Muscle of leg (tissue), 11 donors: ENCODE data around the gene ADH6. TPM values are rescaled to one million over a fixed set of nuclear protein-coding genes. Genes with fewer than 3 reads are reported as not detected.
"Not testable (repeated sequence)": the region's sequence is repeated elsewhere in the genome, so short reads cannot be mapped to it uniquely, and the experiment has no call there.

Experiments
- DNase-seq: peaks from one replicate; pipeline ENCODE4 v3.0.0; 2013
- H3K27ac ChIP-seq: one replicate; pipeline ENCODE4 v1.5.1; 2013; ENCODE audit warnings: mild to moderate bottlenecking, low read length, control low read depth
- H3K27me3 ChIP-seq: one replicate; pipeline ENCODE4 v1.6.1; 2013; ENCODE audit warnings: low read length; ENCODE audit not compliant: control insufficient read depth, insufficient read depth
- H3K36me3 ChIP-seq: one replicate; pipeline ENCODE4 v1.6.1; 2013; ENCODE audit warnings: low read length; ENCODE audit not compliant: control insufficient read depth, insufficient read depth
- H3K4me1 ChIP-seq: one replicate; pipeline ENCODE4 v1.6.1; 2013; ENCODE audit warnings: low read length; ENCODE audit not compliant: control insufficient read depth, insufficient read depth
- H3K4me3 ChIP-seq: one replicate; pipeline ENCODE4 v1.5.1; 2013; ENCODE audit warnings: low read length, control low read depth
- H3K9me3 ChIP-seq: replicated peaks from 2 replicates; pipeline ENCODE4 v1.6.1; 2013; ENCODE audit warnings: low read depth, low read length; ENCODE audit not compliant: control insufficient read depth
- WGBS: methylation state at CpG from one replicate; pipeline ENCODE4 v1.1.5; 2013; ENCODE audit warnings: missing lambda C conversion rate; ENCODE audit not compliant: insufficient coverage; 5-methylcytosine and 5-hydroxymethylcytosine counted together
- polyA plus RNA-seq, 8 donors: library from polyadenylated mRNA; unstranded; fragments of 120-200 nt; gene quantifications; one replicate each; pipeline versions ENCODE4 v1.2.1 to v1.2.3, GENCODE V29; 2013; ENCODE audit warnings: inconsistent platforms in 1 of 8, low replicate concordance in 1 of 8; ENCODE audit not compliant: insufficient read length in 8 of 8, insufficient read depth in 1 of 8
- total RNA-seq: library from RNA; stranded (reverse); fragments of 120-200 nt; gene quantifications from one replicate; pipeline ENCODE4 v1.2.4, GENCODE V29; 2013

Gene ADH6
- total and polyA plus RNA-seq, 9 donors, result 0.81 to 1.6 (median 1.0) TPM; not detected in 1

- WGBS, result no CpG with 5 or more reads among the region's 3 CpGs
- Histone ChIP-seq H3K4me3 (no peak overlapping the region), H3K9me3 (no peaks in the 10 kb centered on the region), H3K4me1 (peaks cover 6% of the 10 kb centered on the region), H3K36me3 (no peaks in the 10 kb centered on the region), H3K27ac (no peak overlapping the region), H3K27me3 (no peaks in the 10 kb centered on the region)
- peak; percentile 82 for DNase-seq
Measured at GRCh38 chr4:99201690-99202089, 17.4 kb downstream of the ADH6 start.

- H3K4me3 ChIP-seq, result no peak overlapping the region
- peaks cover 6% of the 10 kb centered on the region for H3K4me1 ChIP-seq
- no peaks in the 10 kb centered on the region for H3K9me3 ChIP-seq
- DNase-seq, result no peak
- H3K27me3 ChIP-seq, result no peaks in the 10 kb centered on the region
- no peaks in the 10 kb centered on the region for H3K36me3 ChIP-seq
- no peak overlapping the region for H3K27ac ChIP-seq
- no CpG with 5 or more reads among the region's 1 CpG for WGBS
Measured at GRCh38 chr4:99200138-99200537, 18.9 kb downstream of the ADH6 start.

- Histone ChIP-seq H3K27me3 (no peaks in the 10 kb centered on the region), H3K27ac (no peak overlapping the region), H3K36me3 (no peaks in the 10 kb centered on the region), H3K9me3 (peaks cover 6% of the 10 kb centered on the region), H3K4me1 (no peaks in the 10 kb centered on the region), H3K4me3 (no peak overlapping the region)
- no CpG with 5 or more reads among the region's 5 CpGs for WGBS
- DNase-seq, result no peak
Measured at GRCh38 chr4:99190336-99190735, 28.7 kb downstream of the ADH6 start.

- not testable (repeated sequence) for H3K27me3 ChIP-seq, H3K27ac ChIP-seq, H3K36me3 ChIP-seq, H3K4me3 ChIP-seq, H3K9me3 ChIP-seq, H3K4me1 ChIP-seq
- no CpG with 5 or more reads among the region's 3 CpGs for WGBS
- DNase-seq, result peak; percentile 37
Measured at GRCh38 chr4:99189900-99190299, 29.1 kb downstream of the ADH6 start.

- Histone ChIP-seq H3K4me1 (peaks cover 2% of the 10 kb centered on the region), H3K4me3 (no peak overlapping the region), H3K27ac (no peak overlapping the region), H3K9me3 (peaks cover 4% of the 10 kb centered on the region), H3K36me3 (no peaks in the 10 kb centered on the region), H3K27me3 (no peaks in the 10 kb centered on the region)
- DNase-seq, result no peak
- WGBS, result no CpG with 5 or more reads among the region's 1 CpG
Measured at GRCh38 chr4:99186029-99186428, 33.0 kb downstream of the ADH6 start.

- Histone ChIP-seq H3K27ac (no peak overlapping the region), H3K4me3 (no peak overlapping the region), H3K27me3 (no peaks in the 10 kb centered on the region), H3K36me3 (no peaks in the 10 kb centered on the region), H3K4me1 (peaks cover 3% of the 10 kb centered on the region), H3K9me3 (peaks cover 4% of the 10 kb centered on the region)
- no peak for DNase-seq
- 100% methylated on average over 1 of the region's 2 CpGs for WGBS
Measured at GRCh38 chr4:99185581-99185980, 33.5 kb downstream of the ADH6 start.

- no peak overlapping the region for H3K4me3 ChIP-seq
- peaks cover 7% of the 10 kb centered on the region for H3K9me3 ChIP-seq
- H3K27ac ChIP-seq, result peak overlapping the region; percentile 83
- 15% methylated on average over 2 of the region's 2 CpGs for WGBS
- no peaks in the 10 kb centered on the region for H3K36me3 ChIP-seq
- peak; percentile 89 for DNase-seq
- H3K27me3 ChIP-seq, result no peaks in the 10 kb centered on the region
- peaks cover 6% of the 10 kb centered on the region for H3K4me1 ChIP-seq
Measured at GRCh38 chr4:99180382-99181070, 38.5 kb downstream of the ADH6 start.

- WGBS, result 60% methylated on average over 1 of the region's 1 CpG
- DNase-seq, result no peak
- Histone ChIP-seq H3K4me1 (peaks cover 6% of the 10 kb centered on the region), H3K27ac (no peak overlapping the region), H3K4me3 (no peak overlapping the region), H3K9me3 (peaks cover 4% of the 10 kb centered on the region), H3K36me3 (no peaks in the 10 kb centered on the region), H3K27me3 (no peaks in the 10 kb centered on the region)
Measured at GRCh38 chr4:99179626-99180025, 39.4 kb downstream of the ADH6 start.

GRCh38 chr4:99179178-99179577 is 39.9 kb downstream of the ADH6 start:
- H3K27me3 ChIP-seq, result no peaks in the 10 kb centered on the region
- H3K9me3 ChIP-seq, result peaks cover 4% of the 10 kb centered on the region
- WGBS, result no CpG with 5 or more reads among the region's 2 CpGs
- no peak overlapping the region for H3K27ac ChIP-seq
- no peak for DNase-seq
- no peak overlapping the region for H3K4me3 ChIP-seq
- no peaks in the 10 kb centered on the region for H3K36me3 ChIP-seq
- peaks cover 6% of the 10 kb centered on the region for H3K4me1 ChIP-seq

GRCh38 chr4:99166544-99166943 is 52.5 kb downstream of the ADH6 start:
- H3K27me3 ChIP-seq, result no peaks in the 10 kb centered on the region
- WGBS, result no CpG with 5 or more reads among the region's 2 CpGs

GRCh38 chr4:99165978-99166377 is 53.1 kb downstream of the ADH6 start:
- H3K36me3 ChIP-seq, result no peaks in the 10 kb centered on the region
- H3K27me3 ChIP-seq, result no peaks in the 10 kb centered on the region
- H3K27ac ChIP-seq, result no peak overlapping the region
- 100% methylated on average over 1 of the region's 1 CpG for WGBS
- no peak for DNase-seq
- H3K4me1 ChIP-seq, result no peaks in the 10 kb centered on the region
- H3K9me3 ChIP-seq, result no peaks in the 10 kb centered on the region
- no peak overlapping the region for H3K4me3 ChIP-seq

More at GRCh38 chr4:99166544-99166943, 52.5 kb downstream of the ADH6 start:
- no peak for DNase-seq
- no peaks in the 10 kb centered on the region for H3K36me3 ChIP-seq
- H3K9me3 ChIP-seq, result no peaks in the 10 kb centered on the region
- H3K27ac ChIP-seq, result no peak overlapping the region
- H3K4me3 ChIP-seq, result no peak overlapping the region
- H3K4me1 ChIP-seq, result no peaks in the 10 kb centered on the region
